ENCODE results near the gene PLAC1. TPM values are rescaled to one million over a fixed set of nuclear protein-coding genes. Genes with fewer than 3 reads are reported as not detected.
A peak's percentile ranks its signal among the peaks of the same experiment; 100 is the strongest.

Gene PLAC1
- total RNA-seq, 1 experiment from 2014 or later, result 0.34 TPM

- Histone ChIP-seq H3K36me3 (ENCODE audit: control insufficient read depth in 1 of 2, insufficient read depth in 2 of 2, low read length in 2 of 2) (no peaks in the 10 kb centered on the region), H3K79me2 (ENCODE audit: insufficient read depth, low read length) (no peaks in the 10 kb centered on the region), H3K9ac (ENCODE audit: low read length) (no peak overlapping the region), H3K4me2 (ENCODE audit: low read length) (peak overlapping the region; percentile 7; the same call in 1 of the 2 replicates), H3K4me3 (replicated peaks in 1 of 2; ENCODE audit: low read depth in 1 of 2, low read length in 2 of 2) (no peak overlapping the region), H2AFZ (ENCODE audit: low read depth, low read length, poor library complexity, severe bottlenecking) (no peak overlapping the region), H3K9me2 (ENCODE audit: insufficient read depth) (no peaks in the 10 kb centered on the region), H3K27ac (ENCODE audit: low read depth, low read length) (no peak overlapping the region), H4K20me1 (ENCODE audit: insufficient read depth) (no peaks in the 10 kb centered on the region), H3K9me3 (ENCODE audit: control insufficient read depth in 1 of 2, insufficient read depth in 1 of 2, low read depth in 1 of 2, low read length in 2 of 2) (no peaks in the 10 kb centered on the region), H3K27me3 (ENCODE audit: insufficient read depth, low read length) (no peaks in the 10 kb centered on the region), H3K4me1 (ENCODE audit: control insufficient read depth in 1 of 2, insufficient read depth in 2 of 2, low read length in 2 of 2) (peaks cover 0 to 7% of the 10 kb centered on the region in 2 experiments; a peak in 1 of 4 replicates)
- intact Hi-C loops (cut with micrococcal nuclease), result no loop called here
- ChIA-PET RAD21 (ENCODE audit: low non-redundant PET in 1 of 2, low total read pairs in 2 of 2, uncharacterized antibody in 2 of 2, unreplicated experiment in 2 of 2) (no interaction called here), CTCF (no interaction called here), POLR2A (interaction anchor here (0.6 kb wide), 1 partner anchor 9 kb away, joined by 12 read pairs; no protein-coding TSS in a partner anchor)
- DNase-seq (ENCODE audit: low read depth, low spot score), result no peak
- BruUV-seq (replicated peaks), result no TSS peak
- TF ChIP-seq EGR1 (IDR thresholded peaks at IDR 0.05; ENCODE audit: low read depth) (no peak), CBX3 (IDR thresholded peaks at IDR 0.05; ENCODE audit: low read depth) (no peak), SIN3A (IDR thresholded peaks at IDR 0.05; ENCODE audit: low read depth) (no peak), SRF (IDR thresholded peaks at IDR 0.05; ENCODE audit: low read depth) (no peak), ZNF274 (IDR thresholded peaks at IDR 0.05; ENCODE audit: low read depth, low read length) (no peak)
- no peak for ATAC-seq
Observed at GRCh38 chrX:134670134-134670924, 12.1 kb upstream of the PLAC1 start.

- CTCF ChIA-PET, result no interaction called here
Observed at GRCh38 chrX:134669378-134670098, 11.3 kb upstream of the PLAC1 start.

More at GRCh38 chrX:134669378-134670098, 11.3 kb upstream of the PLAC1 start:
- ATAC-seq, result no peak
- RAD21 ChIA-PET (ENCODE audit: low non-redundant PET in 1 of 2, low total read pairs in 2 of 2, uncharacterized antibody in 2 of 2, unreplicated experiment in 2 of 2), result no interaction called here
- H3K36me3 ChIP-seq (ENCODE audit: control insufficient read depth in 1 of 2, insufficient read depth in 2 of 2, low read length in 2 of 2), result no peaks in the 10 kb centered on the region
- no peaks in the 10 kb centered on the region for H4K20me1 ChIP-seq (ENCODE audit: insufficient read depth)
- no peak overlapping the region for H3K27ac ChIP-seq (ENCODE audit: low read depth, low read length)
- no peaks in the 10 kb centered on the region for H3K9me2 ChIP-seq (ENCODE audit: insufficient read depth)
- H3K4me3 ChIP-seq (replicated peaks in 1 of 2; ENCODE audit: low read depth in 1 of 2, low read length in 2 of 2), result no peak overlapping the region
- TF ChIP-seq ZNF274 (IDR thresholded peaks at IDR 0.05; ENCODE audit: low read depth, low read length), result no peak
- no peak for TF ChIP-seq ZFX (IDR thresholded peaks at IDR 0.05)
- TF ChIP-seq EGR1 (IDR thresholded peaks at IDR 0.05; ENCODE audit: low read depth), result no peak
- no peak for TF ChIP-seq FOSL1 (IDR thresholded peaks at IDR 0.05; ENCODE audit: low read depth)
- no peak for TF ChIP-seq MAX (IDR thresholded peaks at IDR 0.05)
- no peak for TF ChIP-seq ZBTB33 (IDR thresholded peaks at IDR 0.05; ENCODE audit: extremely low read depth, insufficient replicate concordance, low read length)
- TF ChIP-seq REST (IDR thresholded peaks at IDR 0.05; ENCODE audit: low read depth), result no peak
- DNase-seq (ENCODE audit: low read depth, low spot score), result no peak
- intact Hi-C loops (cut with micrococcal nuclease), result no loop called here
- H3K4me2 ChIP-seq (ENCODE audit: low read length), result no peak overlapping the region
- BruUV-seq (replicated peaks), result no TSS peak
- H2AFZ ChIP-seq (ENCODE audit: low read depth, low read length, poor library complexity, severe bottlenecking), result no peak overlapping the region
- H3K9me3 ChIP-seq (ENCODE audit: control insufficient read depth in 1 of 2, insufficient read depth in 1 of 2, low read depth in 1 of 2, low read length in 2 of 2), result no peaks in the 10 kb centered on the region
- no peaks in the 10 kb centered on the region for H3K27me3 ChIP-seq (ENCODE audit: insufficient read depth, low read length)
- peaks cover 0 to 7% of the 10 kb centered on the region in 2 experiments; a peak in 1 of 4 replicates for H3K4me1 ChIP-seq (ENCODE audit: control insufficient read depth in 1 of 2, insufficient read depth in 2 of 2, low read length in 2 of 2)
- POLR2A ChIA-PET, result interaction anchor here (0.6 kb wide), 1 partner anchor 10 kb away, joined by 12 read pairs; no protein-coding TSS in a partner anchor
- H3K79me2 ChIP-seq (ENCODE audit: insufficient read depth, low read length), result no peaks in the 10 kb centered on the region
- H3K9ac ChIP-seq (ENCODE audit: low read length), result no peak overlapping the region
